ENCODE data around the gene PHLDA2. TPM values are rescaled to one million over a fixed set of nuclear protein-coding genes. Genes with fewer than 3 reads are reported as not detected.

The PHLDA2 gene
- total RNA-seq, 1 experiment from 2014 or later: 33.7 TPM

- H3K4me1 ChIP-seq (ENCODE audit: insufficient read depth, low read length, poor library complexity, severe bottlenecking): no peaks in the 10 kb centered on the region
- H3K27me3 ChIP-seq (replicated peaks; ENCODE audit: insufficient read depth, low read depth, low read length, poor library complexity): no peaks in the 10 kb centered on the region
- BruUV-seq (replicated peaks): no TSS peak
- no peak for TF ChIP-seq EZH2 (IDR thresholded peaks at IDR 0.05; ENCODE audit: borderline replicate concordance, low read depth, low read length, poor library complexity, severe bottlenecking)
- TF ChIP-seq, protein P1, sequence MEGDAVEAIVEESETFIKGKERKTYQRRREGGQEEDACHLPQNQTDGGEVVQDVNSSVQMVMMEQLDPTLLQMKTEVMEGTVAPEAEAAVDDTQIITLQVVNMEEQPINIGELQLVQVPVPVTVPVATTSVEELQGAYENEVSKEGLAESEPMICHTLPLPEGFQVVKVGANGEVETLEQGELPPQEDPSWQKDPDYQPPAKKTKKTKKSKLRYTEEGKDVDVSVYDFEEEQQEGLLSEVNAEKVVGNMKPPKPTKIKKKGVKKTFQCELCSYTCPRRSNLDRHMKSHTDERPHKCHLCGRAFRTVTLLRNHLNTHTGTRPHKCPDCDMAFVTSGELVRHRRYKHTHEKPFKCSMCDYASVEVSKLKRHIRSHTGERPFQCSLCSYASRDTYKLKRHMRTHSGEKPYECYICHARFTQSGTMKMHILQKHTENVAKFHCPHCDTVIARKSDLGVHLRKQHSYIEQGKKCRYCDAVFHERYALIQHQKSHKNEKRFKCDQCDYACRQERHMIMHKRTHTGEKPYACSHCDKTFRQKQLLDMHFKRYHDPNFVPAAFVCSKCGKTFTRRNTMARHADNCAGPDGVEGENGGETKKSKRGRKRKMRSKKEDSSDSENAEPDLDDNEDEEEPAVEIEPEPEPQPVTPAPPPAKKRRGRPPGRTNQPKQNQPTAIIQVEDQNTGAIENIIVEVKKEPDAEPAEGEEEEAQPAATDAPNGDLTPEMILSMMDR (conservative IDR thresholded peaks at IDR 0.05; ENCODE audit: low read depth, low read length): no peak
- ChIA-PET POLR2A (ENCODE audit: low non-redundant PET) (no interaction called here), CTCF (no interaction called here)
- DNase-seq (ENCODE audit: low spot score): no peak
- intact Hi-C loops (cut with micrococcal nuclease; ENCODE audit: unreplicated experiment): no loop called here
- H3K9me3 ChIP-seq (ENCODE audit: low read depth, low read length, poor library complexity, severe bottlenecking): no peaks in the 10 kb centered on the region
- H3K4me3 ChIP-seq (ENCODE audit: low read depth, low read length, poor library complexity, severe bottlenecking): no peak overlapping the region
- no peak overlapping the region for H3K27ac ChIP-seq (ENCODE audit: low read depth, low read length, poor library complexity, severe bottlenecking)
- H3K36me3 ChIP-seq (ENCODE audit: insufficient read depth, low read length, poor library complexity, severe bottlenecking): no peaks in the 10 kb centered on the region
Measured at GRCh38 chr11:2919188-2919587, 10.0 kb downstream of the PHLDA2 start.

DNA sequence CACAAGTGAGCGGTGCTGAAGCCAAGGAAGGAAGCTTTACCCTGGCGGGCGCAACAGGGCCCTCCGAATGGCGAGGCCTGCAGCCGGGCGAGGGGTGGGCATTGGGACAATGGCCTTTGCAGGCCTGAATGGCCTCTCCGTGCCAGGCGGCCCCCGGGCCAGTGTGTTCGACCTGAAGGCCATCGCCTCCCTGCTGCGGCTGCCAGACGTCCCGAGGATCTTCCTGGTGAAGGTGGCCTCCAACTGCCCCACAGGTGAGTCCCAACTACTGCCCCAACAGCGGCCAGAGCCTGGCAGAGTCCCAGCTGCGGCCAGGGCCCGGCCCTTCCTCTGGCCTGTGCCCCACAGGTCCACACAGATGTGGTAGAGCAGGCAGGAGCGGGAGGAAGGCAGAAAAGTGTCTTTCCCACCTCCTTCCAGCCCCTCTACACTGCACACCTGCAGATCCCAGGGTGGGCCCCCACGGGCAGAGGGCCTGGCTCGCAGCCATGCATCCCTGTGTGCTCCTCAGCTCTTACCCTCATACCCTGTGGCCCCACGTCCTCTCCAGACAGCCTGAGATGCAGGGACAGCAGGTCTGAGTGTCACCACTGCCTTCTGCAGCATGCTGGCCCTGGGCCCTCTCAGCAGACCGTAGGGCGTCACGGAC lies 11.3 kb downstream of the PHLDA2 start:
- CTCF ChIA-PET: no interaction called here
- H3K4me1 ChIP-seq (ENCODE audit: insufficient read depth, low read length, poor library complexity, severe bottlenecking): no peaks in the 10 kb centered on the region
- H3K27me3 ChIP-seq (replicated peaks; ENCODE audit: insufficient read depth, low read depth, low read length, poor library complexity): no peaks in the 10 kb centered on the region
- no peak overlapping the region for H3K4me3 ChIP-seq (ENCODE audit: low read depth, low read length, poor library complexity, severe bottlenecking)
- H3K27ac ChIP-seq (ENCODE audit: low read depth, low read length, poor library complexity, severe bottlenecking): no peak overlapping the region
- TF ChIP-seq, protein P1 (conservative IDR thresholded peaks at IDR 0.05; ENCODE audit: low read depth, low read length): no peak
- no peak for TF ChIP-seq EZH2 (IDR thresholded peaks at IDR 0.05; ENCODE audit: borderline replicate concordance, low read depth, low read length, poor library complexity, severe bottlenecking)
- no peaks in the 10 kb centered on the region for H3K36me3 ChIP-seq (ENCODE audit: insufficient read depth, low read length, poor library complexity, severe bottlenecking)
- DNase-seq (ENCODE audit: low spot score): no peak
- POLR2A ChIA-PET (ENCODE audit: low non-redundant PET): no interaction called here
- H3K9me3 ChIP-seq (ENCODE audit: low read depth, low read length, poor library complexity, severe bottlenecking): no peaks in the 10 kb centered on the region
- intact Hi-C loops (cut with micrococcal nuclease; ENCODE audit: unreplicated experiment): no loop called here
- BruUV-seq (replicated peaks): no TSS peak

GRCh38 chr11:2916892-2917645 lies 12.2 kb downstream of the PHLDA2 start:
- no peaks in the 10 kb centered on the region for H3K27me3 ChIP-seq (replicated peaks; ENCODE audit: insufficient read depth, low read depth, low read length, poor library complexity)
- DNase-seq (ENCODE audit: low spot score): no peak
- CTCF ChIA-PET: no interaction called here
- no peaks in the 10 kb centered on the region for H3K36me3 ChIP-seq (ENCODE audit: insufficient read depth, low read length, poor library complexity, severe bottlenecking)
- BruUV-seq (replicated peaks): no TSS peak
- POLR2A ChIA-PET (ENCODE audit: low non-redundant PET): no interaction called here
- no peak for TF ChIP-seq EZH2 (IDR thresholded peaks at IDR 0.05; ENCODE audit: borderline replicate concordance, low read depth, low read length, poor library complexity, severe bottlenecking)
- TF ChIP-seq, protein P1 (conservative IDR thresholded peaks at IDR 0.05; ENCODE audit: low read depth, low read length): no peak
- H3K4me3 ChIP-seq (ENCODE audit: low read depth, low read length, poor library complexity, severe bottlenecking): no peak overlapping the region
- H3K9me3 ChIP-seq (ENCODE audit: low read depth, low read length, poor library complexity, severe bottlenecking): no peaks in the 10 kb centered on the region
- no peak overlapping the region for H3K27ac ChIP-seq (ENCODE audit: low read depth, low read length, poor library complexity, severe bottlenecking)
- intact Hi-C loops (cut with micrococcal nuclease; ENCODE audit: unreplicated experiment): no loop called here
- peaks cover 6% of the 10 kb centered on the region for H3K4me1 ChIP-seq (ENCODE audit: insufficient read depth, low read length, poor library complexity, severe bottlenecking)

Data from A673 (cell line).